SK-N-SH (cell line): ENCODE measurements around the gene PWP2. TPM values are rescaled to one million over a fixed set of nuclear protein-coding genes. Genes with fewer than 3 reads are reported as not detected.

ENCODE experiments used
- CTCF ChIA-PET: fragments of 300-600, 350-600 bp; formaldehyde crosslinking; extraction: SDS; loops from one replicate; lab custom pipeline; 2021; lab: Yijun Ruan, JAX
- POLR2A ChIA-PET: fragments of 350-600 bp; sonication (Branson Sonifier 250); formaldehyde crosslinking; extraction: SDS; loops from one replicate; lab custom pipeline; 2020; ENCODE audit warnings: antibody characterized with exemption, inconsistent platforms; lab: Yijun Ruan, JAX
- DNase-seq: peaks from one replicate; pipeline ENCODE4 v3.0.0; 2012
- H2AFZ ChIP-seq: fragments of 200-600 bp; sonication (generic); 2 replicates; pipeline ENCODE4 v1.8.1; 2016; ENCODE audit warnings: antibody characterized with exemption, mild to moderate bottlenecking, low read depth
- H3F3A ChIP-seq: fragments of 200-600 bp; sonication (generic); replicated peaks from 2 replicates; pipeline ENCODE3; 2016; ENCODE audit warnings: antibody characterized with exemption, mild to moderate bottlenecking; ENCODE audit not compliant: insufficient read depth
- H3K27ac ChIP-seq, 2 experiments: fragments of 200-500 bp in 1 of 2; fragments of 200-600 bp in 1 of 2; sonication (Bioruptor generic) in 1 of 2; sonication (generic), shearing (Covaris generic) in 1 of 2; 2 replicates each; pipeline versions ENCODE4 v1.5.1 to v1.6.1; 2014 to 2016; ENCODE audit warnings: low read depth in 2 of 2, inconsistent platforms in 1 of 2, low read length in 1 of 2, mild to moderate bottlenecking in 1 of 2, mixed read lengths in 1 of 2
- H3K27me3 ChIP-seq: fragments of 200-600 bp; sonication (generic), shearing (Covaris generic); 2 replicates; pipeline ENCODE4 v1.6.1; 2016; ENCODE audit warnings: mixed run types; ENCODE audit not compliant: insufficient read depth
- H3K36me3 ChIP-seq, 2 experiments: fragments of 200-500 bp in 1 of 2; fragments of 200-600 bp in 1 of 2; sonication (Bioruptor generic) in 1 of 2; sonication (generic) in 1 of 2; replicated peaks in 1 of 2; 2 replicates each; pipeline versions ENCODE3 to v1.5.1; 2014 to 2016; ENCODE audit warnings: low read length in 1 of 2, mild to moderate bottlenecking in 1 of 2; ENCODE audit not compliant: insufficient read depth in 2 of 2, control insufficient read depth in 1 of 2
- H3K4me1 ChIP-seq, 2 experiments: fragments of 200-500 bp in 1 of 2; fragments of 200-600 bp in 1 of 2; sonication (Bioruptor generic) in 1 of 2; sonication (generic), shearing (Covaris generic) in 1 of 2; 2 replicates each; pipeline versions ENCODE4 v1.5.1 to v1.6.1; 2014 to 2016; ENCODE audit warnings: low read depth in 1 of 2, low read length in 1 of 2, mixed run types in 1 of 2; ENCODE audit not compliant: insufficient read depth in 2 of 2, control insufficient read depth in 1 of 2
- H3K4me2 ChIP-seq: fragments of 200-600 bp; sonication (generic), shearing (Covaris generic); 2 replicates; pipeline ENCODE4 v1.6.1; 2017; ENCODE audit warnings: mixed run types
- H3K4me3 ChIP-seq, 2 experiments: fragments of 200-500 bp in 1 of 2; fragments of 200-600 bp in 1 of 2; sonication (Bioruptor generic) in 1 of 2; sonication (generic), shearing (Covaris generic) in 1 of 2; 2 replicates each; pipeline versions ENCODE4 v1.5.1 to v1.8.1; 2014 to 2016; ENCODE audit warnings: low read depth in 2 of 2, inconsistent platforms in 1 of 2, low read length in 1 of 2, mild to moderate bottlenecking in 1 of 2, mixed read lengths in 1 of 2, moderate library complexity in 1 of 2
- H3K79me2 ChIP-seq: fragments of 200-600 bp; sonication (generic); 2 replicates; pipeline ENCODE4 v1.8.1; 2017; ENCODE audit warnings: mild to moderate bottlenecking; ENCODE audit not compliant: insufficient read depth
- H3K9ac ChIP-seq: fragments of 200-600 bp; sonication (generic); 2 replicates; pipeline ENCODE4 v1.6.1; 2017; ENCODE audit warnings: mixed run types
- H3K9me2 ChIP-seq: fragments of 200-600 bp; sonication (generic); 2 replicates; pipeline ENCODE4 v1.6.1; 2017; ENCODE audit warnings: mixed run types
- H3K9me3 ChIP-seq: fragments of 200-600 bp; sonication (generic); 2 replicates; pipeline ENCODE4 v1.6.1; 2017; ENCODE audit warnings: mixed run types, mild to moderate bottlenecking, moderate library complexity
- H4K20me1 ChIP-seq: fragments of 200-600 bp; sonication (generic); 2 replicates; pipeline ENCODE4 v1.6.1; 2017; ENCODE audit warnings: mild to moderate bottlenecking, mixed run types; ENCODE audit not compliant: insufficient read depth
- CTCF ChIP-seq: fragments of 200-600 bp; sonication (generic); IDR thresholded peaks from 2 replicates; pipeline ENCODE4 v1.6.1; 2017; ENCODE audit warnings: antibody characterized with exemption, mild to moderate bottlenecking, moderate library complexity
- ELF1 ChIP-seq: IDR thresholded peaks from 2 replicates; pipeline ENCODE4 v1.4.0; 2012
- EZH2phosphoT487 ChIP-seq: fragments of 200-600 bp; sonication (generic); IDR thresholded peaks from 2 replicates; pipeline ENCODE4 v1.6.1; 2017; ENCODE audit warnings: low read depth, mixed run types, mild to moderate bottlenecking, antibody characterized with exemption, moderate library complexity, borderline replicate concordance
- FOSL2 ChIP-seq: IDR thresholded peaks from 2 replicates; pipeline ENCODE4 v1.4.0; 2012; ENCODE audit warnings: low read depth, mild to moderate bottlenecking, moderate library complexity, borderline replicate concordance
- FOXM1 ChIP-seq: IDR thresholded peaks from 2 replicates; pipeline ENCODE4 v1.4.0; 2012; ENCODE audit warnings: low read depth, mild to moderate bottlenecking
- GABPA ChIP-seq: IDR thresholded peaks from 2 replicates; pipeline ENCODE4 v1.4.0; 2012; ENCODE audit warnings: low read depth, mild to moderate bottlenecking
- GATA2 ChIP-seq: sonication (generic); formaldehyde crosslinking; IDR thresholded peaks from 2 replicates; pipeline ENCODE4 v1.5.0; 2020; ENCODE audit warnings: mild to moderate bottlenecking, missing genetic modification reagents
- IRF3 ChIP-seq: fragments of 150-350 bp; IDR thresholded peaks from 2 replicates; pipeline ENCODE4 v1.6.1; 2016; ENCODE audit warnings: mild to moderate bottlenecking, low read depth, low read length
- JUND ChIP-seq: IDR thresholded peaks from 2 replicates; pipeline ENCODE4 v1.4.0; 2012
- MEF2A ChIP-seq: IDR thresholded peaks from 2 replicates; pipeline ENCODE4 v1.4.0; 2012; ENCODE audit warnings: low read depth, borderline replicate concordance
- MXI1 ChIP-seq: IDR thresholded peaks from 2 replicates; pipeline ENCODE4 v1.6.1; 2012; ENCODE audit warnings: mild to moderate bottlenecking, low read depth, low read length, improper control_type of control experiment
- POLR2AphosphoS5 ChIP-seq: IDR thresholded peaks from 2 replicates; pipeline ENCODE4 v1.6.1; 2012; ENCODE audit warnings: low read depth, low read length
- RAD21 ChIP-seq: IDR thresholded peaks from 2 replicates; pipeline ENCODE4 v1.6.1; 2012; ENCODE audit warnings: mild to moderate bottlenecking, low read length
- RCOR1 ChIP-seq: fragments of 150-350 bp; IDR thresholded peaks from 2 replicates; pipeline ENCODE4 v1.6.1; 2017; ENCODE audit warnings: antibody characterized with exemption, low read length
- REST ChIP-seq: IDR thresholded peaks from 2 replicates; pipeline ENCODE4 v1.6.1; 2012; ENCODE audit warnings: mild to moderate bottlenecking, low read depth, low read length, moderate library complexity
- SIN3A ChIP-seq: IDR thresholded peaks from 2 replicates; pipeline ENCODE4 v1.6.1; 2012; ENCODE audit warnings: low read depth, mild to moderate bottlenecking, low read length, moderate library complexity, borderline replicate concordance
- TCF12 ChIP-seq: IDR thresholded peaks from 2 replicates; pipeline ENCODE4 v1.4.0; 2012
- USF1 ChIP-seq: IDR thresholded peaks from 2 replicates; pipeline ENCODE4 v1.4.0; 2012; ENCODE audit warnings: low read depth, borderline replicate concordance
- YY1 ChIP-seq: IDR thresholded peaks from 2 replicates; pipeline ENCODE4 v1.4.0; 2012; ENCODE audit warnings: low read depth, mild to moderate bottlenecking
- WGBS: methylation state at CpG from one replicate; pipeline ENCODE4 v1.1.6; 2017; ENCODE audit warnings: low lambda C conversion rate; 5-methylcytosine and 5-hydroxymethylcytosine counted together
- polyA plus RNA-seq, 3 experiments: library from polyadenylated mRNA; depleted of rRNA; stranded (reverse); fragments of >200 nt; gene quantifications; 2 replicates each; pipeline ENCODE4 v1.2.3, GENCODE V29; 2012

Gene PWP2
- polyA plus RNA-seq, 1 of the 3 experiments (the other 2 are of a cell fraction), result 6.0 TPM

GRCh38 chr21:44064852-44065403, 42.3 kb upstream of the PWP2 start (continued):
- TF ChIP-seq POLR2AphosphoS5 (no peak), RAD21 (no peak), TCF12 (no peak), GABPA (no peak)

- CTCF ChIA-PET, result no interaction called here
- no peak overlapping the region for H3K27ac ChIP-seq
- no peak overlapping the region for H3K4me2 ChIP-seq
- 95% methylated on average over 9 of the region's 9 CpGs for WGBS
- H3K36me3 ChIP-seq, result peaks cover 29 to 61% of the 10 kb centered on the region in 2 experiments
- H3K79me2 ChIP-seq, result peaks cover 50% of the 10 kb centered on the region
- H3K9me3 ChIP-seq, result no peaks in the 10 kb centered on the region
- no peaks in the 10 kb centered on the region for H3K27me3 ChIP-seq
- H3K9me2 ChIP-seq, result no peaks in the 10 kb centered on the region
- peaks cover 8% of the 10 kb centered on the region; the same call in 1 of the 2 replicates for H4K20me1 ChIP-seq
- H2AFZ ChIP-seq, result no peak overlapping the region
- no peak overlapping the region for H3K9ac ChIP-seq
- H3K4me1 ChIP-seq, result no peaks in the 10 kb centered on the region; a peak in 1 of 4 replicates
- POLR2A ChIA-PET, result no interaction called here
- H3K4me3 ChIP-seq, result no peak overlapping the region
- no peak for DNase-seq
- no peaks in the 10 kb centered on the region for H3F3A ChIP-seq
- no peak for TF ChIP-seq POLR2AphosphoS5
- no peak for TF ChIP-seq REST
- TF ChIP-seq SIN3A, result no peak
- TF ChIP-seq MEF2A, result no peak
- TF ChIP-seq TCF12, result no peak
- no peak for TF ChIP-seq FOXM1
- no peak for TF ChIP-seq YY1
- no peak for TF ChIP-seq USF1
- no peak for TF ChIP-seq JUND
- no peak for TF ChIP-seq ELF1
- no peak for TF ChIP-seq EZH2phosphoT487
- no peak for TF ChIP-seq FOSL2
- no peak for TF ChIP-seq IRF3
- TF ChIP-seq GABPA, result no peak
- TF ChIP-seq GATA2 (CRISPR knock-in tag), result no peak
- TF ChIP-seq CTCF, result no peak
- TF ChIP-seq RCOR1, result no peak
- no peak for TF ChIP-seq MXI1
Observed at GRCh38 chr21:44065428-44065827, 41.8 kb upstream of the PWP2 start.
